Left kidney (tissue), 8 donors: ENCODE measurements around the gene TFDP3. TPM values are rescaled to one million over a fixed set of nuclear protein-coding genes. Genes with fewer than 3 reads are reported as not detected.

Experiments used
- DNase-seq: peaks from one replicate; pipeline ENCODE4 v3.0.0-alpha.2; 2013
- long read RNA-seq, 8 donors: transcript quantifications; one replicate each; lab custom pipeline, GENCODE V29; 2026
- polyA plus RNA-seq: library from polyadenylated mRNA; unstranded; fragments of 120-200 nt; gene quantifications from one replicate; pipeline ENCODE4 v1.2.1, GENCODE V29; 2013; ENCODE audit not compliant: insufficient read length

Gene TFDP3
- not detected for polyA plus RNA-seq
- long read RNA-seq, donor 1, result 0 reads
- long read RNA-seq, donor 2, result 0 reads
- long read RNA-seq, donor 3, result 0 reads
- long read RNA-seq, donor 4, result 0 reads
- long read RNA-seq, donor 5, result 0 reads
- long read RNA-seq, donor 6, result 0 reads
- long read RNA-seq, donor 7, result 0 reads
- long read RNA-seq, donor 8, result 0 reads

DNA sequence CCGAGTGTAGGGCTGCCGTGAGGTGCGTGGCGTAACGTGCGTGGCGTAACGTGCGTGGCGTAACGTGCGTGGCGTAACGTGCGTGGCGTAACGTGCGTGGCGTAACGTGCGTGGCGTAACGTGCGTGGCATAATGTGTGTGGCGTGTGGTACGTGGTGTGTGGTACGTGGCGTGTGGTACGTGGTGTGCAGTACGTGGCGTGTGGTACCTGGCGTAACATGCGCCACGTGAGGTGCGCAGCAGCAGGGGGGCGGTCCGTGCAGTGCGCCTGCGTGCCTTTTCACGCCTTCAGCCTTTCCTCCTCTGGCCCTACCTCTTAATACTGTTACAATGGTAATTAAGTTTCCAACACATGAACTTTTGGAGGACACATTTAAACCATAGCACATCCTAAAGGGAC, at the start of gene TFDP3:
Gene TFDP3, minus strand, starts transcription at position 26 of the 400 bp plus-strand sequence. CDS start 95 bp downstream, outside the sequence.
- no peak for DNase-seq

GRCh38 chrX:133267621-133268020, 49.5 kb upstream of the TFDP3 start:
- DNase-seq, result no peak

DNA sequence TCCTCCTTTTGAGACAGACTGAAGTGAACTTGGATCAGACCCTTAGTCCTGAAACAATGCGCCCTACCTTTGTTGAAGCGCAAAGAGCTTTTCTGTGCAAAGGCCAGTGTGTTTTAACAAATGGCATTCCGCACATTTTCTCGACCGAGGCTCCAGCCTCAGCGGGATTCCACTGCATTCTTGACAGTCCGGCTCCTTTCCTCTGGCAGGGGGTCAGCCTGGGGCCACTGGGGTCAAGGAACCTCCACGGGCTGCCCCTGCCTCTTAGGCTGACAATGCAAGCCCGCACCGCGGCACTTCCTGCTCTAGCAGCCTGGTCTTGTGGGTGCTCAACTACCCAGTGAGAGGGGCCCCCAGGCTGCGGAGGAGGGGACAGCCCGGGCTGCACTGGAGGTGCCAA, 47.2 kb upstream of the TFDP3 start:
- peak; percentile 20 for DNase-seq

DNA sequence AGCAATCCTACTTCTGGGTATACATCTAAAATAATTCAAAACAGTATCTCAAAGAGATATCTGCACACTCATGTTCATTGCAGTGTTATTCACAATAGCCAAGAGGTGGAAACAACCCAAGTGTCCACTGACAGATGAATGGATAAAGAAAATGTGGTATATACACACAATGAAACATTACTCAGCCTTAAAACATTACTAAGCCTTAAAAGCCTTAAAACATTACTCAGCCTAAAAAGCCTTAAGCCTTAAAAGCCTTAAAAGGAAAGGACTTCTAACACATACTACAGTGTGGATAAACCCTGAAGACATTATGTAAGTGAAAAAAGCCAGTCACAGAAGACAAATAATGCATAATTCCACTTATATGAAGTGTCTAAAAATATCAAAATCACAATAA, 40.3 kb upstream of the TFDP3 start:
- no peak for DNase-seq

GRCh38 chrX:133254666-133255065, 36.5 kb upstream of the TFDP3 start:
- no peak for DNase-seq

DNA sequence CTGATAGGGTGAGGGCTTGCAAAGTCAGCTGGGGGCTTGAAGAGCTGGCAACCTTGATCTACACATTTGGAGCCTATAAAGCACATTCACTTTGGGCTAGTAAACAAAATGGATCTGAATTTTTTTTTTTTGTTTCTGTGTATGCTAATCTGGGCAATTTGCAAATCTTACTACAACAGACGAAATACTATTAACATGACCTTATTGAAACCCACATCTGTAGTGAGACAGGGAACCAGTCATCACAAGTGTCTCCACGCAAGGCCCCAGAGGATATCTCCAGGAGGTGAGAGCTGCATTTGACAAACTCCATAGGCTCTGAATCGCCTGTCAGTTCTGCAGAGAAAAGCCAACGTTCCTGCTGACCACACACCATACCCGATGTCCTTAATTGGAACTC, 33.0 kb upstream of the TFDP3 start:
- DNase-seq, result no peak

DNA sequence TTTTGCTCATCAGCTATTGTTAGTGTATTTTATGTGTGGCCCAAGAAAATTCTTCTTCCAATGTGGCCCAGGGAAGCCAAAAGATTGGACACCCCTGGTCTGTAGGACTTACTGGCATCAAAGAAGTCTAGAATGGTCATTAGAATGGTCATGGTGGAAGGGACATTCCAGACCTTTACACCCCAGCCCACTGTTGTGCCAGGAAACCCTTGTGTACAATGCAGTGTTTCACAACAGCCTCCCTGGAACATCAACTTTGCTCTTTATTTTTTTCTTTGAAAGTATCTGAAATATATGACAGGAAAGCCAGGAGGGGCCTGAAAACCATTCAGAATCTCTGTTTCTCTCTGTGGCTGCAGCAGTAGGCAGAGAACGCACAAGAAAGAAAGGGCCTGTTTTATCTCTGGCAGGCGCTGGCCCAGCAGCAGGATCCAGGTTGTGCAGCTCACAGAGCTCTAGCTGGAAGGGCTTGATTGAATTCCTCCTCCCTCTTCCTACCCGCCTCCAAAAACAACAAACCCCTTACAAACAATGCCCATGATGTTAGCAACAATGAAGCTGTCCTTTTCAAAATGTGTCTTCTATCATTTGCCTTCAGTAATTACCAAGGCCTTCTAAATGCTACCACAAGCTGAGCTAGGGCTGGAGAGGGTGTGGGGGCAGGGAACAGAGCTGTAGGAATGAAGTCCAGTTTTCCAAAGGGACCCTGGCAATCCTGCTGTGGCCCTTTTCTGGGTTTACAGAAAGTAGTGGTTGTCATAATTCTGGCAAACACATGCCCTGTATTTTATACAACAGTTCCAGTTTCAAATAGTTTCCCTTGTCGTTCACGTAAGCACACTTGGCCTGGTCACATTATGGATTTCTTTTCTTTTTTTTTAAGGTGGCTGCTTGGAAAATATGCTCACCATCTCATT, 32.3 kb upstream of the TFDP3 start:
- no peak for DNase-seq

- no peak for DNase-seq
These were observed 31.3 kb upstream of the TFDP3 start for GRCh38 chrX:133249266-133250058.

- DNase-seq, result no peak
These were observed 30.0 kb upstream of the TFDP3 start for GRCh38 chrX:133248177-133248576.

DNA sequence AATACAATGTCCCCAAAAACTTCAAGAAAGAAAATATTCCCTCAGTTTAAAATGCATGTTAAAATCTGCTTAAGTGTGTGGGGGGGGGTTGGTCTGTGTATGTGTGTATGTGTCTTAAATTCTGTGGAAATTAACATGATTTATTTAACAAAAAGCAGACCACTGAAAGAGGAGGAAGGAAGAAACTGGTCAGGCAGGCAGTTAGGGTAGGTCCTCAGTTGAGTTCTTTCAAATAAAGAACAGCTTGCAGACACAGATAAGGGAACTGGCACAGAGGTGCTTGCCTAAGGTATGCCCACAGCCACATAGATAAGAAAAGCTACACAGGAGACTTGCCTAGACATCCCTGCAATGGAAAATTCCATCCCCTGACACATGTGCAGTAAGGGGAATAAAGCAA, 28.8 kb upstream of the TFDP3 start:
- DNase-seq, result no peak

- DNase-seq, result no peak
These were observed 17.7 kb upstream of the TFDP3 start for GRCh38 chrX:133235830-133236229.

DNA sequence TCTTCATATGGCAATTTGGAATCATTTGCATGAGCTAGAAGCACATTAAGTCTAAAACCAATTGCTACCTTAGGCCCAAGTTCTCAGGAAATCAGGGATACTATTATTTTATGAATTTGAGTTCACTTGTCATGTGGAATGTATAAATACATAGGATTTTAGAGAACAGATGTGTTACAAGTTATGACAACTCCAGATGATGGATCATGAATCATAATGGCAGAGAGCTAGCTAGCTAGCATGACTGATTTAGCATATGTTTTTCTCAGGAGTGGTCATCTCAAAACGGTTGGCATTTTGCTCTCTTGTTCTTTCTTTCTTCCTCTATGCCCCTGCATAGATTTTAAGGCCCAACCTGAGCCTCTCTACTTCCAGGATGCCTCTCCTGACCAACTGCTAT, 14.2 kb upstream of the TFDP3 start:
- no peak for DNase-seq

DNA sequence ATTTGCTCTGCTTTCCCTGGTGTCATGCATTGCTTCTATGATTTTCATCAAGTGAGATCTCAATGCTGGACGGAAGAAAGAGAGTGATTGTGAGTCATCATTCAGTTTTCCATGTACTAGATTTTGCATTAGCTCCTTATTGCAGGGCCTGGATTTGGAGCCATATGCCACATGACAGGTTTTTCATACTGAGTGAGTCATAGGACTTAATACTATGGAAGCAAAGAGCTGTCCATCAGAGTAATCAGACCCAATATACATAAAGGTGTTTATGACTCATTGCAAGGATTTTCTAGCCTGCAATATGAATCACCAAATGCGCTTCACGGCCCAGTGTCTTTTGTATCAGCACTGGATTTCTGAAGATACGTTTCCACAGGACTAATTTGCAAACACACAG, 11.2 kb upstream of the TFDP3 start:
- no peak for DNase-seq

DNA sequence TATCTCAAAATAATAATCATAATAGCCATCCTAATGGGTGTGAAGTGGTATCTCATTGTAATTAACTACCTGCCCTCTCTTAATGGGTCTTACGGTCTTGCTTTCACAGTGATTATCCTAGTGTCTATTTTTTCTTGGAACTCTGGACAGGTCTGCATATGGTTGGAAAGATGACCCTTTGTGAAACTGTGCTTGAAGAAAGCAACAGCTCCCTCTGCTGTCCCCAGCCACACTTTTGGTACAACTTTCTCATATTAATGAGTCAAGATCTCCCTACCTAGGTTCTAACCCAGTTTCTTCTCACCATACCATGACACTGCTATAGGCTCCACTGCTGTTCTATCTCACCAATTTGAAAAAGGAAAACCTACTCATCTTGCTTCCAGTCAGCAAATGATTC, 2.4 kb downstream of the TFDP3 start:
- DNase-seq, result peak; percentile 18

GRCh38 chrX:133215017-133215416, 3.1 kb downstream of the TFDP3 start:
- no peak for DNase-seq

- DNase-seq, result no peak
These were observed 3.9 kb downstream of the TFDP3 start for GRCh38 chrX:133214301-133214700.

- DNase-seq, result no peak
These were observed 5.0 kb downstream of the TFDP3 start for GRCh38 chrX:133213117-133213516.

- DNase-seq, result no peak
These were observed 10.4 kb downstream of the TFDP3 start for GRCh38 chrX:133207751-133208150.

DNA sequence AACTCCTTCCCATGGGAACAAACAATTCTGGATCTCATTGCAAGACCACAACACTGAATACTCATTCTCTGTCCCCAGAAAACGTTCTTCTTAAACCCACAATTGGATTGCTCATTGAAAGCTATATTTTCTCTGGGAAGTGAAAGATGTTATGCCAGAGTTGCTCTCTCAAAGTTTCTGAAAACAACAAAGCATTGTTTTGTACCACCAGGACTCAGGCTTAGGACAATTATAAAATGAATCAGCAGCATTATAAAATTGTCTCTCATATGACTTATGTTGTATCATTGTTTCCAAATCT, 26.5 kb downstream of the TFDP3 start:
- DNase-seq, result no peak

DNA sequence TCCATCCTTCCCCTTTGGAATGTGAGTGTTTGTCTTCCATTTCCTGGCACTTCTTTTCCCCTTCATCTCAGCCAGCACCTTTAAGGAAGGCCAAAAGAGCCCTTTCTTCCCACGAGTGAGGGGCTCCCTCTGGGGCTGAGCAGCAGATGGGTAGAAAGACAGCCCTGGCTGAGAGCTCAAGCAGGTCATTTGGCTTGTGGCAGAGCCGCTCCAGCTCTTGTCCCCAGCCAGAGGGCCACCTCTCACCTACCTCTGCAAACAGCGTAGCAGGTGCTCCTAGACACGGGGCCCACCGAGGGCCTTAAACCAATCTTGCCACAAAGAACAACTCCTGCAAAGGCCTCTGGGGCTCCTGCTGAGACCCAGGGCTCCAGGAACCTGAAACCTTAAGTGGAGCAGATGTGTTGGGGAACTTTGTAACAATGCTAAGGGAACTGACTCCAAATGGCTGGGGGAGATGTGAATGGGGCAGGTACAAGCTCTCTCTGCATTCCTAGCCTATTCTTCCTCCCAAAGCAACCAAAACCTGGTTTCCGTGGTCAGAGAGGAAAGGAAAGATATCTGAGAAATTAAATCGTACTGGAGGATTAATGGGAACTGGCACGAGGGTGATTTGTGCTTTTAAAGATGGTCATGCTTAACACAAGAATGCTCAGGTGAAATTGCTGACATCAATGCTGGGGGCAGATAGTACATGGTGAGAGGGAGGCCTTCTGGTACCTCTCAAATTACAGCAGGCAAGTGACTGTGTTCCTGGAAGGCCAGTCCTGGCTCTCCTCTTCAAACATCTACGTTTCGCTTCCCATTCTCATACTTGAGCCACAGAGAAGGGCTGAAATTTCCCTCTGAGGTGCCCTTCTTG, 27.0 kb downstream of the TFDP3 start:
- no peak for DNase-seq

DNA sequence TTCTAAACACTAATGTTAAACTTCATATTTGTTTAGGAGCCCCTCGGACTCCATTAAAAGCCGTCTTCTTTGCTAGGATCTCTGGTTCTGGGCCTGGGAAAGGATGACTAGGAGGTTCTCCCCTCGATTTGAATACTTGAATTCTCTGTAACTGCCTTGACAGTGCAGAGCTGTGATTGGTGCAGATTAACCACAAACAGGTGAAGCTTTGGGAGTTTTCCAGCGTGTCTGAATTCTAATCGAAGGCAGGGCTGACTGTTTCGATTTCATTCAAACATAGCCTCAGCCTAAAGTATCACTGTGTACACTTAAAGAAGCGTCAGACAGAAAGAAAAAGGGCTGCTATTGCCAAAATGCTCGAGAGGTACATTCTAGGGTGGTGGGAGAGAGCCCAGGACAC, 29.0 kb downstream of the TFDP3 start:
- DNase-seq, result no peak

GRCh38 chrX:133188631-133189030, 29.5 kb downstream of the TFDP3 start:
- no peak for DNase-seq
